Tibial nerve (tissue), 4 donors: ENCODE data around the gene NAA60. TPM values are rescaled to one million over a fixed set of nuclear protein-coding genes. Genes with fewer than 3 reads are reported as not detected.
A peak's percentile ranks its signal among the peaks of the same experiment; 100 is the strongest.

Experiments
- DNase-seq, 2 donors: peaks; one replicate each; pipeline ENCODE4 v3.0.0-alpha.2; 2019; ENCODE audit warnings: low spot score in 2 of 2
- H3K27ac ChIP-seq, 4 donors: fragments of 200-600 bp; sonication (generic) in 3 of 4; one replicate each; pipeline ENCODE4 v1.5.1; 2017 to 2019; ENCODE audit warnings: mild to moderate bottlenecking in 1 of 4
- H3K27me3 ChIP-seq, 2 donors: fragments of 200-600 bp; sonication (generic) in 1 of 2; one replicate each; pipeline versions ENCODE4 v1.5.1 to v1.6.0; 2017 to 2019
- H3K36me3 ChIP-seq, 3 donors: fragments of 200-600 bp; sonication (generic); one replicate each; pipeline ENCODE4 v1.5.1; 2018 to 2019
- H3K4me1 ChIP-seq, 4 donors: fragments of 200-600 bp; sonication (generic) in 3 of 4; one replicate each; pipeline ENCODE4 v1.5.1; 2017 to 2019
- H3K4me3 ChIP-seq, 4 donors: fragments of 200-600 bp; sonication (generic) in 3 of 4; one replicate each; pipeline ENCODE4 v1.5.1; 2017 to 2019; ENCODE audit warnings: mild to moderate bottlenecking in 1 of 4, moderate library complexity in 1 of 4
- H3K9me3 ChIP-seq, 4 donors: fragments of 200-600 bp; sonication (generic) in 3 of 4; one replicate each; pipeline ENCODE4 v1.5.1; 2017 to 2019
- EP300 ChIP-seq, 2 donors: sonication (generic); formaldehyde crosslinking; IDR thresholded peaks; one replicate each; pipeline ENCODE4 v1.6.1; 2017; ENCODE audit warnings: antibody characterized with exemption in 2 of 2, mild to moderate bottlenecking in 1 of 2
- POLR2A ChIP-seq, 2 donors: fragments of 450-650 bp; IDR thresholded peaks; one replicate each; pipeline ENCODE4 v1.6.1; 2017; ENCODE audit warnings: antibody characterized with exemption in 2 of 2, mild to moderate bottlenecking in 2 of 2, moderate library complexity in 2 of 2
- WGBS, 2 donors: methylation state at CpG; one replicate each; pipeline ENCODE4 v1.1.5; 2018; 5-methylcytosine and 5-hydroxymethylcytosine counted together
- total RNA-seq, 4 donors: library from RNA; depleted of rRNA; stranded (reverse); fragments of >200 nt; gene quantifications; one replicate each; pipeline ENCODE4 v1.1.0, GENCODE V29; 2016
- TF ChIP-seq, protein P1 (sequence below), 5 experiments: fragments of 200-600 bp in 3 of 5; fragments of 450-650 bp in 2 of 5; sonication (generic) in 3 of 5; IDR thresholded peaks; one replicate each; pipeline ENCODE4 v1.5.1; 2016 to 2019; ENCODE audit warnings: antibody characterized with exemption in 5 of 5, mild to moderate bottlenecking in 3 of 5, moderate library complexity in 2 of 5

The NAA60 gene
- total RNA-seq, 4 donors from 2014 or later, result 27.6 to 37.8 (median 28.0) TPM

- WGBS, 2 donors, result 40 to 50% methylated on average over 8 to 10 of the region's 10 CpGs
- TF ChIP-seq, protein P1, sequence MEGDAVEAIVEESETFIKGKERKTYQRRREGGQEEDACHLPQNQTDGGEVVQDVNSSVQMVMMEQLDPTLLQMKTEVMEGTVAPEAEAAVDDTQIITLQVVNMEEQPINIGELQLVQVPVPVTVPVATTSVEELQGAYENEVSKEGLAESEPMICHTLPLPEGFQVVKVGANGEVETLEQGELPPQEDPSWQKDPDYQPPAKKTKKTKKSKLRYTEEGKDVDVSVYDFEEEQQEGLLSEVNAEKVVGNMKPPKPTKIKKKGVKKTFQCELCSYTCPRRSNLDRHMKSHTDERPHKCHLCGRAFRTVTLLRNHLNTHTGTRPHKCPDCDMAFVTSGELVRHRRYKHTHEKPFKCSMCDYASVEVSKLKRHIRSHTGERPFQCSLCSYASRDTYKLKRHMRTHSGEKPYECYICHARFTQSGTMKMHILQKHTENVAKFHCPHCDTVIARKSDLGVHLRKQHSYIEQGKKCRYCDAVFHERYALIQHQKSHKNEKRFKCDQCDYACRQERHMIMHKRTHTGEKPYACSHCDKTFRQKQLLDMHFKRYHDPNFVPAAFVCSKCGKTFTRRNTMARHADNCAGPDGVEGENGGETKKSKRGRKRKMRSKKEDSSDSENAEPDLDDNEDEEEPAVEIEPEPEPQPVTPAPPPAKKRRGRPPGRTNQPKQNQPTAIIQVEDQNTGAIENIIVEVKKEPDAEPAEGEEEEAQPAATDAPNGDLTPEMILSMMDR (IDR thresholded peaks at IDR 0.05), result no peak
- no peak for TF ChIP-seq EP300 (IDR thresholded peaks at IDR 0.05)
- no peak for TF ChIP-seq POLR2A (IDR thresholded peaks at IDR 0.05)
- Histone ChIP-seq H3K27ac (peak overlapping the region; percentile 3 to 80 (median 71)), H3K36me3 (peaks cover 0 to 41% (median 0%) of the 10 kb centered on the region in 3 donors), H3K27me3 (no peaks in the 10 kb centered on the region), H3K4me1 (peaks cover 0 to 19% (median 3%) of the 10 kb centered on the region in 4 donors), H3K4me3 (peak overlapping the region; percentile 44 to 57 (median 50)), H3K9me3 (peaks cover 0 to 20% (median 0%) of the 10 kb centered on the region in 4 donors)
- DNase-seq, result no peak
Observed at GRCh38 chr16:3444032-3444388, 530 bp downstream of the NAA60 start.

DNA sequence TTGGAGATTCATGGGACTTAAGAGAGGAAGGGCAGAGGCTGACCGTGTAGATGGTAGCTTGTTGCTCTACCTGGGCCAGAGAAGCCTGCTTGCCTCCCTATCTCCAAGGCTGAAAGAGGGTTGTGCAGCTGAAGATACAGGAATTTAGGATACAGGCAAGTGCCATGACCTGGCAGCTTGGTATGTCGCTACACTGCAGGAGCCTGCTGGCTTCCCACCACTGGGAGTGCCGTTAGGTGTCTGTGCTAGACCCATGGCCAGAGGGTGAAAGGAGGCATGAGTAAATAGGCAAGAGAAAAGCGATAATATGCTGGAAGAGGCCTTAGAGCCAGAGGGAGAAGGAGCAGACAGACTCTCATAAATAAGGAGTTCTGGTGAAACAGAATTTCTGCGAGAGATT, 10.6 kb downstream of the NAA60 start:
- no peak overlapping the region for H3K4me3 ChIP-seq
- H3K9me3 ChIP-seq, result no peaks in the 10 kb centered on the region
- H3K27ac ChIP-seq, result no peak overlapping the region
- peaks cover 0 to 25% (median 16%) of the 10 kb centered on the region in 4 donors for H3K4me1 ChIP-seq
- H3K36me3 ChIP-seq, result peaks cover 0 to 7% (median 2%) of the 10 kb centered on the region in 3 donors
- 89 to 90% methylated on average over 5 of the region's 5 CpGs for WGBS, 2 donors
- DNase-seq, result no peak
- H3K27me3 ChIP-seq, result no peaks in the 10 kb centered on the region
- TF ChIP-seq EP300 (IDR thresholded peaks at IDR 0.05), result no peak
- TF ChIP-seq POLR2A (IDR thresholded peaks at IDR 0.05), result no peak
- TF ChIP-seq, protein P1 (IDR thresholded peaks at IDR 0.05), result no peak

DNA sequence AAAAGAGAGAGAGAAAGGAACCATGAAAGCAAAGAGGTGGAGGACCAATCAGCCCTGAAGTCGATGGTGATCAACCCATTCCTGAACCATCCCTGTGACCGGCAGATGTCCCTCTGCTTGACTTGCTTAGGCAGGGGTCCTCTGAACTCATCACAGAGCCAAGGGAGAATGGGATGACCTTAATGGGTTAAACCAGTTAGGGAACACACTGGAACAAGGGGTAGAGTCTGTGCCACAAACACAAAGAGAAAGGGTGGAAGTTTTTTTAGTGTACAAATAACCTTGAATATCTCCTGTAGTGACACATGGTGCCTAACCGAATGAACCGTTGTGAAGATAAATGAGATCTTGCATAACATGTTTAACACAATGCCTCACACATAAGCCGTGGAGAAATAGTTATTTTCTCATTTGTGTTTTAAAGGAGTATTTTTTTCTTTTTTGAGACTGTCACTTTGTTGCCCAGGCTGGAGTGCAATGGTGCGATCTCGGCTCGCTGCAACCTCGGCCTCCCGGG, 11.2 kb downstream of the NAA60 start:
- WGBS, 2 donors, result 75 to 81% methylated on average over 10 of the region's 10 CpGs
- no peak for TF ChIP-seq POLR2A (IDR thresholded peaks at IDR 0.05)
- no peak for TF ChIP-seq EP300 (IDR thresholded peaks at IDR 0.05)
- TF ChIP-seq, protein P1 (IDR thresholded peaks at IDR 0.05), result no peak
- peaks cover 0 to 31% (median 22%) of the 10 kb centered on the region in 4 donors for H3K4me1 ChIP-seq

GRCh38 chr16:3457434-3458252, 14.2 kb downstream of the NAA60 start:
- Histone ChIP-seq H3K27ac (peak overlapping the region; percentile 91 to 96 (median 94)), H3K4me3 (peak overlapping the region; percentile 65 to 96 (median 74)), H3K27me3 (no peaks in the 10 kb centered on the region), H3K9me3 (no peaks in the 10 kb centered on the region), H3K4me1 (peaks cover 0 to 61% (median 38%) of the 10 kb centered on the region in 4 donors), H3K36me3 (no peaks in the 10 kb centered on the region)
- TF ChIP-seq, protein P1 (IDR thresholded peaks at IDR 0.05), result peak; percentile 57 to 78 (median 71)
- TF ChIP-seq EP300 (IDR thresholded peaks at IDR 0.05) (peak in 1 of 2 donors; percentile 86), POLR2A (IDR thresholded peaks at IDR 0.05) (peak in 1 of 2 donors; percentile 55)
- DNase-seq, result peak; percentile 67 to 72
- 0 to 28% methylated on average over 3 to 19 of the region's 83 CpGs for WGBS, 2 donors

More for the DNA sequence above, 11.2 kb downstream of the NAA60 start:
- Histone ChIP-seq H3K9me3 (no peaks in the 10 kb centered on the region), H3K36me3 (peaks cover 0 to 2% (median under 1%) of the 10 kb centered on the region in 3 donors), H3K4me3 (no peak overlapping the region), H3K27me3 (no peaks in the 10 kb centered on the region), H3K27ac (no peak overlapping the region)
- DNase-seq, result no peak
